A549 (cell line): Measurements from ENCODE around the gene CRYZ. TPM values are rescaled to one million over a fixed set of nuclear protein-coding genes. Genes with fewer than 3 reads are reported as not detected.

Experiments used
- ATAC-seq, 2 experiments: fragments of 200-7000 bp in 1 of 2; fragments of >200 bp in 1 of 2; cut with Nextera tagmentation in 1 of 2; cut with Tn5 transposase in 1 of 2; 3 replicates each; pipeline versions ENCODE4 v1.8.0 to v1.9.1; 2018 to 2020; ENCODE audit warnings: mild to moderate bottlenecking in 1 of 2, moderate library complexity in 1 of 2
- CTCF ChIA-PET: fragments of 300-600 bp; sonication (Branson Sonifier 250); formaldehyde crosslinking; extraction: SDS; loops from one replicate; lab custom pipeline; 2021; ENCODE audit warnings: antibody characterized with exemption, inconsistent platforms; lab: Yijun Ruan, JAX
- POLR2A ChIA-PET: fragments of 350-600 bp; formaldehyde crosslinking; extraction: SDS; loops from one replicate; lab custom pipeline; 2021; ENCODE audit warnings: antibody characterized with exemption, inconsistent platforms; lab: Yijun Ruan, JAX
- DNase-seq, 2 experiments: peaks; one replicate each; pipeline versions ENCODE4 v3.0.0 to v3.0.0-alpha.2; 2011 to 2016; ENCODE audit warnings: low read depth in 1 of 2, low spot score in 1 of 2
- FAIRE-seq: peaks from 2 replicates; lab custom pipeline; 2011; peaks lifted over from hg19 to GRCh38; lab: Jason Lieb, UNC
- H3K27ac ChIP-seq, 2 experiments: fragments of >200 bp; sonication (Bioruptor Twin); formaldehyde crosslinking; 3 replicates each; pipeline ENCODE4 v1.5.1; 2016 to 2017
- H3K4me1 ChIP-seq: fragments of >200 bp; sonication (Bioruptor Twin); formaldehyde crosslinking; 3 replicates; pipeline ENCODE4 v1.6.1; 2016
- H3K4me2 ChIP-seq: fragments of >200 bp; sonication (Bioruptor Twin); formaldehyde crosslinking; 3 replicates; pipeline ENCODE4 v1.6.1; 2016
- H3K4me3 ChIP-seq: fragments of >200 bp; sonication (Bioruptor Twin); formaldehyde crosslinking; 3 replicates; pipeline ENCODE4 v1.5.1; 2016
- H3K9me3 ChIP-seq: fragments of >200 bp; sonication (Bioruptor Twin); formaldehyde crosslinking; 3 replicates; pipeline ENCODE4 v1.6.1; 2016
- CEBPB ChIP-seq, 2 experiments: fragments of >200 bp in 1 of 2; sonication (Bioruptor Twin) in 1 of 2; formaldehyde crosslinking in 1 of 2; IDR thresholded peaks; 2 replicates each; pipeline ENCODE4 v1.6.1; 2012 to 2016
- CHD4 ChIP-seq: fragments of 200-600 bp; sonication (generic); IDR thresholded peaks from 2 replicates; pipeline ENCODE4 v1.6.1; 2016; ENCODE audit warnings: antibody characterized with exemption, mild to moderate bottlenecking, borderline replicate concordance
- ESRRA ChIP-seq: fragments of 150-350 bp; IDR thresholded peaks from 2 replicates; pipeline ENCODE4 v1.6.1; 2014; ENCODE audit warnings: mild to moderate bottlenecking, low read length, borderline replicate concordance
- FOSB ChIP-seq: fragments of 250-450 bp; sonication (Bioruptor Pico); IDR thresholded peaks from 2 replicates; pipeline ENCODE4 v1.5.0; 2020; ENCODE audit warnings: mild to moderate bottlenecking, moderate library complexity
- FOSL2 ChIP-seq, 2 experiments: fragments of 450-650 bp in 1 of 2; fragments of >200 bp in 1 of 2; sonication (Bioruptor Twin) in 1 of 2; formaldehyde crosslinking; IDR thresholded peaks; 2 replicates each; pipeline versions ENCODE4 v1.5.0 to v1.6.1; 2016 to 2020; ENCODE audit warnings: mild to moderate bottlenecking in 1 of 2, moderate library complexity in 1 of 2
- GATA3 ChIP-seq: IDR thresholded peaks from 2 replicates; pipeline ENCODE4 v1.6.1; 2012; ENCODE audit warnings: borderline replicate concordance
- HDAC2 ChIP-seq: fragments of 200-600 bp; sonication (generic); IDR thresholded peaks from 2 replicates; pipeline ENCODE4 v1.6.1; 2016
- HOXA7 ChIP-seq: fragments of 250-450 bp; sonication (Bioruptor Pico); IDR thresholded peaks from 2 replicates; pipeline ENCODE4 v1.5.0; 2020; ENCODE audit warnings: mild to moderate bottlenecking, moderate library complexity
- MAZ ChIP-seq: fragments of 150-350 bp; IDR thresholded peaks from 2 replicates; pipeline ENCODE4 v1.6.1; 2014; ENCODE audit warnings: antibody characterized with exemption, low read depth, low read length, borderline replicate concordance
- NFE2L2 ChIP-seq: fragments of 150-350 bp; conservative IDR thresholded peaks from 2 replicates; pipeline ENCODE4 v1.6.1; 2014; ENCODE audit warnings: low read length
- RAD21 ChIP-seq, 2 experiments: fragments of >200 bp in 1 of 2; sonication (Bioruptor Twin) in 1 of 2; formaldehyde crosslinking in 1 of 2; IDR thresholded peaks in 1 of 2; conservative IDR thresholded peaks in 1 of 2; 2 replicates in 1 of 2; 3 replicates in 1 of 2; pipeline ENCODE4 v1.6.1; 2012 to 2018; ENCODE audit warnings: inconsistent platforms in 1 of 2
- RCOR1 ChIP-seq: fragments of 150-350 bp; IDR thresholded peaks from 2 replicates; pipeline ENCODE4 v1.6.1; 2014; ENCODE audit warnings: antibody characterized with exemption, low read length, low read depth
- RFX5 ChIP-seq: fragments of 450-650 bp; IDR thresholded peaks from 2 replicates; pipeline ENCODE4 v1.7.1; 2014; ENCODE audit warnings: antibody characterized with exemption, mild to moderate bottlenecking, moderate library complexity
- TFCP2L1 ChIP-seq: fragments of 250-450 bp; sonication (Bioruptor Pico); IDR thresholded peaks from 2 replicates; pipeline ENCODE4 v1.5.0; 2021; ENCODE audit warnings: mild to moderate bottlenecking
- TP53 ChIP-seq: fragments of 250-450 bp; sonication (Bioruptor Pico); IDR thresholded peaks from 2 replicates; pipeline ENCODE4 v1.5.0; 2021; ENCODE audit warnings: mild to moderate bottlenecking, moderate library complexity
- ZNF302 ChIP-seq: fragments of 250-450 bp; sonication (Bioruptor Pico); IDR thresholded peaks from 2 replicates; pipeline ENCODE4 v1.9.0; 2021; ENCODE audit warnings: inconsistent platforms, mild to moderate bottlenecking, moderate library complexity
- ZSCAN20 ChIP-seq: fragments of 250-450 bp; sonication (Bioruptor Pico); IDR thresholded peaks from 2 replicates; pipeline ENCODE4 v1.8.0; 2022; ENCODE audit warnings: mild to moderate bottlenecking, moderate library complexity
- WGBS: methylation state at CpG from one replicate; pipeline ENCODE4 v1.1.6; 2017; ENCODE audit errors: missing lambda C conversion rate; 5-methylcytosine and 5-hydroxymethylcytosine counted together
- polyA plus RNA-seq, 4 experiments: library from polyadenylated mRNA; depleted of rRNA in 3 of 4; stranded (reverse); fragments of >200 nt; fragmentation: RNase III in 1 of 4; extraction: RNeasy Plus Mini Kit Qiagen cat#74134 plus additional on column Dnase treatment in 1 of 4; gene quantifications; 2 replicates in 3 of 4; 3 replicates in 1 of 4; pipeline ENCODE4 v1.2.3, GENCODE V29; 2011 to 2017
- TF ChIP-seq, protein P1 (sequence below): IDR thresholded peaks from 2 replicates; pipeline ENCODE4 v1.6.1; 2012; ENCODE audit warnings: low read depth, borderline replicate concordance
- TF ChIP-seq, protein P2 (sequence below): fragments of 200-600 bp; sonication (generic); IDR thresholded peaks from 2 replicates; pipeline ENCODE4 v1.6.1; 2016; ENCODE audit warnings: antibody characterized with exemption, mild to moderate bottlenecking, moderate library complexity
- TF ChIP-seq, protein P3 (sequence below): IDR thresholded peaks from 2 replicates; pipeline ENCODE4 v1.6.1; 2012
- TF ChIP-seq, protein P4 (sequence below): fragments of >200 bp; sonication (Bioruptor Twin); formaldehyde crosslinking; IDR thresholded peaks from 3 replicates; pipeline ENCODE4 v1.6.1; 2016
- TF ChIP-seq, protein P5 (sequence below): fragments of 150-350 bp; IDR thresholded peaks from 2 replicates; pipeline ENCODE4 v1.6.1; 2014; ENCODE audit warnings: low read depth, mild to moderate bottlenecking, low read length

The CRYZ gene
- polyA plus RNA-seq, 2 of the 4 experiments (the other 2 are of a cell fraction), result 99.1 to 159 TPM

DNA sequence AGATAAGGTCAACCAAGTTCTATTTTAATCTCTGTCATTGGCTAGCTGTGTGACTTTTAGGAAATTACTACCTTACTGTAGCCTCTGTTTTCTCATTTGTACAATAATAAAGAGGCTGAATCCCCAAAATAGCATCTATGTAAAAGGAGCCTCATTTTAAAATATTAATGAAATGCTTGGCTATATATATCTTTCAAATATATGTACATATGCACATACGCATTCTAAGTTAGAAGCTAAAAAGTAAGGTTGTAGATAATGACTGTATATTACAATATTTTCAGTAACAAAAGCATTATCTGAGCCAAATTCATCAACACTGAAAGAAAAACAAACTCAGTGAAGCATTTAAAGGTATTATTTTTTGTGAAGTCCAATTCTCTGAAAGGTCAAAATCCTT lies 44.7 kb upstream of the CRYZ start:
- ATAC-seq, result no peak
- FAIRE-seq, result no peak
- Histone ChIP-seq H3K4me3 (no peak overlapping the region), H3K4me1 (0 out of 3 replicates have a peak, but pooled peaks cover under 1% of the 10 kb centered on the region), H3K27ac (no peak overlapping the region), H3K4me2 (no peak overlapping the region), H3K9me3 (no peaks in the 10 kb centered on the region)
- CTCF ChIA-PET, result no interaction called here
- TF ChIP-seq, protein P1, sequence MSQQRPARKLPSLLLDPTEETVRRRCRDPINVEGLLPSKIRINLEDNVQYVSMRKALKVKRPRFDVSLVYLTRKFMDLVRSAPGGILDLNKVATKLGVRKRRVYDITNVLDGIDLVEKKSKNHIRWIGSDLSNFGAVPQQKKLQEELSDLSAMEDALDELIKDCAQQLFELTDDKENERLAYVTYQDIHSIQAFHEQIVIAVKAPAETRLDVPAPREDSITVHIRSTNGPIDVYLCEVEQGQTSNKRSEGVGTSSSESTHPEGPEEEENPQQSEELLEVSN, result no peak
- no peak for TF ChIP-seq TP53
- no peak for TF ChIP-seq ESRRA
- TF ChIP-seq FOSL2 (IDR thresholded peaks at IDR 0.05), result no peak
- no peak for TF ChIP-seq FOSL2 (CRISPR knock-in tag; IDR thresholded peaks at IDR 0.05)
- no peak for TF ChIP-seq HDAC2
- no peak for TF ChIP-seq ZNF302 (CRISPR knock-in tag)
- no peak for TF ChIP-seq RFX5
- TF ChIP-seq, protein P2, sequence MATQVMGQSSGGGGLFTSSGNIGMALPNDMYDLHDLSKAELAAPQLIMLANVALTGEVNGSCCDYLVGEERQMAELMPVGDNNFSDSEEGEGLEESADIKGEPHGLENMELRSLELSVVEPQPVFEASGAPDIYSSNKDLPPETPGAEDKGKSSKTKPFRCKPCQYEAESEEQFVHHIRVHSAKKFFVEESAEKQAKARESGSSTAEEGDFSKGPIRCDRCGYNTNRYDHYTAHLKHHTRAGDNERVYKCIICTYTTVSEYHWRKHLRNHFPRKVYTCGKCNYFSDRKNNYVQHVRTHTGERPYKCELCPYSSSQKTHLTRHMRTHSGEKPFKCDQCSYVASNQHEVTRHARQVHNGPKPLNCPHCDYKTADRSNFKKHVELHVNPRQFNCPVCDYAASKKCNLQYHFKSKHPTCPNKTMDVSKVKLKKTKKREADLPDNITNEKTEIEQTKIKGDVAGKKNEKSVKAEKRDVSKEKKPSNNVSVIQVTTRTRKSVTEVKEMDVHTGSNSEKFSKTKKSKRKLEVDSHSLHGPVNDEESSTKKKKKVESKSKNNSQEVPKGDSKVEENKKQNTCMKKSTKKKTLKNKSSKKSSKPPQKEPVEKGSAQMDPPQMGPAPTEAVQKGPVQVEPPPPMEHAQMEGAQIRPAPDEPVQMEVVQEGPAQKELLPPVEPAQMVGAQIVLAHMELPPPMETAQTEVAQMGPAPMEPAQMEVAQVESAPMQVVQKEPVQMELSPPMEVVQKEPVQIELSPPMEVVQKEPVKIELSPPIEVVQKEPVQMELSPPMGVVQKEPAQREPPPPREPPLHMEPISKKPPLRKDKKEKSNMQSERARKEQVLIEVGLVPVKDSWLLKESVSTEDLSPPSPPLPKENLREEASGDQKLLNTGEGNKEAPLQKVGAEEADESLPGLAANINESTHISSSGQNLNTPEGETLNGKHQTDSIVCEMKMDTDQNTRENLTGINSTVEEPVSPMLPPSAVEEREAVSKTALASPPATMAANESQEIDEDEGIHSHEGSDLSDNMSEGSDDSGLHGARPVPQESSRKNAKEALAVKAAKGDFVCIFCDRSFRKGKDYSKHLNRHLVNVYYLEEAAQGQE, result no peak
- TF ChIP-seq, protein P3, sequence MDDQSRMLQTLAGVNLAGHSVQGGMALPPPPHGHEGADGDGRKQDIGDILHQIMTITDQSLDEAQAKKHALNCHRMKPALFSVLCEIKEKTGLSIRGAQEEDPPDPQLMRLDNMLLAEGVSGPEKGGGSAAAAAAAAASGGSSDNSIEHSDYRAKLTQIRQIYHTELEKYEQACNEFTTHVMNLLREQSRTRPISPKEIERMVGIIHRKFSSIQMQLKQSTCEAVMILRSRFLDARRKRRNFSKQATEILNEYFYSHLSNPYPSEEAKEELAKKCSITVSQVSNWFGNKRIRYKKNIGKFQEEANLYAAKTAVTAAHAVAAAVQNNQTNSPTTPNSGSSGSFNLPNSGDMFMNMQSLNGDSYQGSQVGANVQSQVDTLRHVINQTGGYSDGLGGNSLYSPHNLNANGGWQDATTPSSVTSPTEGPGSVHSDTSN, result no peak
- no peak for TF ChIP-seq RCOR1
- TF ChIP-seq, protein P4, sequence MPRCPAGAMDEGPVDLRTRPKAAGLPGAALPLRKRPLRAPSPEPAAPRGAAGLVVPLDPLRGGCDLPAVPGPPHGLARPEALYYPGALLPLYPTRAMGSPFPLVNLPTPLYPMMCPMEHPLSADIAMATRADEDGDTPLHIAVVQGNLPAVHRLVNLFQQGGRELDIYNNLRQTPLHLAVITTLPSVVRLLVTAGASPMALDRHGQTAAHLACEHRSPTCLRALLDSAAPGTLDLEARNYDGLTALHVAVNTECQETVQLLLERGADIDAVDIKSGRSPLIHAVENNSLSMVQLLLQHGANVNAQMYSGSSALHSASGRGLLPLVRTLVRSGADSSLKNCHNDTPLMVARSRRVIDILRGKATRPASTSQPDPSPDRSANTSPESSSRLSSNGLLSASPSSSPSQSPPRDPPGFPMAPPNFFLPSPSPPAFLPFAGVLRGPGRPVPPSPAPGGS, result no peak
- no peak for DNase-seq
- WGBS, result 84% methylated on average over 1 of the region's 1 CpG
- POLR2A ChIA-PET, result no interaction called here

DNA sequence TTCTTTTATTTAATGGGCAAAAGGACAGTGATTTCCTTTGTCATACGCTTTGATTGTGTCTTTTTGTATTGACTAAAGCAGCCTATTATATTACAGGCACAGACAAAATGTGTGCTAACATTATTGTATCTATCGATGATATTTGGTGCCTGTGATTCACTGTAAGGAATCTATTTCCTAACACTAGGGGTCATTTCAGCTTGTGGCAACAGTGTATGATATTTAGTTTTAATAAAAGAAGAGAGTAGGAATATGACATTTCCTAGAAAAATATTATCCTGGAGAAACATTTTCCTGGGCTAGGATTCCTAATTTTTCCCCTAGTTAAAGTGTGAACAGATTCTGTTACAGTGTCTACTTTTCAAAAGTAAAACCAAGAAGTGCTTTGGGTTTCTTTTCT lies 42.9 kb upstream of the CRYZ start:
- Histone ChIP-seq H3K4me3 (no peak overlapping the region), H3K4me1 (0 out of 3 replicates have a peak, but pooled peaks cover 3% of the 10 kb centered on the region), H3K27ac (no peak overlapping the region), H3K9me3 (no peaks in the 10 kb centered on the region), H3K4me2 (no peak overlapping the region)
- 57% methylated on average over 2 of the region's 2 CpGs for WGBS
- no peak for TF ChIP-seq CEBPB (IDR thresholded peaks at IDR 0.05)
- no peak for TF ChIP-seq NFE2L2
- TF ChIP-seq, protein P5, sequence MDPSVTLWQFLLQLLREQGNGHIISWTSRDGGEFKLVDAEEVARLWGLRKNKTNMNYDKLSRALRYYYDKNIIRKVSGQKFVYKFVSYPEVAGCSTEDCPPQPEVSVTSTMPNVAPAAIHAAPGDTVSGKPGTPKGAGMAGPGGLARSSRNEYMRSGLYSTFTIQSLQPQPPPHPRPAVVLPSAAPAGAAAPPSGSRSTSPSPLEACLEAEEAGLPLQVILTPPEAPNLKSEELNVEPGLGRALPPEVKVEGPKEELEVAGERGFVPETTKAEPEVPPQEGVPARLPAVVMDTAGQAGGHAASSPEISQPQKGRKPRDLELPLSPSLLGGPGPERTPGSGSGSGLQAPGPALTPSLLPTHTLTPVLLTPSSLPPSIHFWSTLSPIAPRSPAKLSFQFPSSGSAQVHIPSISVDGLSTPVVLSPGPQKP, result no peak
- TF ChIP-seq MAZ, result no peak
- no peak for TF ChIP-seq RAD21 (conservative IDR thresholded peaks at IDR 0.05 in 1 of 2, IDR thresholded peaks at IDR 0.05 in 1 of 2)
- no peak for TF ChIP-seq HOXA7 (CRISPR knock-in tag)
- TF ChIP-seq HDAC2, result no peak
- no peak for TF ChIP-seq RFX5
- TF ChIP-seq FOSB (CRISPR knock-in tag), result no peak
- TF ChIP-seq, protein P4, result no peak
- TF ChIP-seq RCOR1, result no peak
- TF ChIP-seq ZSCAN20 (CRISPR knock-in tag), result no peak
- no peak for TF ChIP-seq CHD4
- no peak for TF ChIP-seq TFCP2L1
- TF ChIP-seq GATA3, result no peak
- TF ChIP-seq, protein P1, result no peak
- POLR2A ChIA-PET, result no interaction called here
- ATAC-seq (no peak), DNase-seq (no peak), FAIRE-seq (no peak)
- CTCF ChIA-PET, result interaction anchor here (0.6 to 2.3 kb wide), 2 partner anchors 428 kb away, joined by 3 to 6 read pairs; no protein-coding TSS in a partner anchor
